B cell (primary cell): ENCODE results near the gene ERVV-1.

Experiments used
- CTCF ChIP-seq: fragments of 200-600 bp; IDR thresholded peaks from one replicate; pipeline ENCODE4 v1.8.0; 2022; ENCODE audit warnings: antibody characterized with exemption, mild to moderate bottlenecking
- EZH2 ChIP-seq: IDR thresholded peaks from 2 replicates; pipeline ENCODE4 v1.6.1; 2012; ENCODE audit warnings: borderline replicate concordance, low read depth, mild to moderate bottlenecking, moderate library complexity, low read length; ENCODE audit not compliant: insufficient read depth, poor library complexity, severe bottlenecking

GRCh38 chr19:53015159-53015558 is 1.4 kb downstream of the ERVV-1 start:
- no peak for TF ChIP-seq EZH2
- TF ChIP-seq CTCF: no peak
